GM18858 (cell line): ENCODE results near the gene LONP1.

ENCODE experiments used
- ATAC-seq: cut with Tn5 transposase; IDR thresholded peaks from one replicate; pipeline ENCODE4 v1.9.1; 2021; ENCODE audit not compliant: unreplicated experiment

LONP1 gene

GRCh38 chr19:5655412-5655811, 64.5 kb downstream of the LONP1 start:
- no peak for ATAC-seq

- ATAC-seq = no peak
Measured at GRCh38 chr19:5654931-5655330, 65.0 kb downstream of the LONP1 start.

DNA sequence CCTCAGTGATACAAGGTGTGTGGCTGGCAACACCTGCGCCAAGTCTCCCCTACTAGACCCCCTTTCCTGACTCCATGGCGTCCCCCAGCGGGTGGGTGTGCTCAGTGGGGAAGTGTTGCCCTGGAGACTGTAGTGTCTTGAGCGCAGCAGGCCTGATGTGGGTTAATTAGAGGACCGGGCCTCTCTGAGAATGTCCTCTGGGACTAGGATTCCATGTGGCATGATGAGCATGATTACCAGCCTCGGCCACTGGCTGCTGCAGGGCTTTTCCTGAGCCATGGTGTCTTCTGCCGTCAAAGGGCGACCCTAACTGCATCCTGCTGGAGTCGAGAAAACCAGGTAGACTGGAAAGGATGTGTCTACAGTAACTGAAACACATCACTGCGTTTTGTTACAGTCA, 67.7 kb downstream of the LONP1 start:
- no peak for ATAC-seq

DNA sequence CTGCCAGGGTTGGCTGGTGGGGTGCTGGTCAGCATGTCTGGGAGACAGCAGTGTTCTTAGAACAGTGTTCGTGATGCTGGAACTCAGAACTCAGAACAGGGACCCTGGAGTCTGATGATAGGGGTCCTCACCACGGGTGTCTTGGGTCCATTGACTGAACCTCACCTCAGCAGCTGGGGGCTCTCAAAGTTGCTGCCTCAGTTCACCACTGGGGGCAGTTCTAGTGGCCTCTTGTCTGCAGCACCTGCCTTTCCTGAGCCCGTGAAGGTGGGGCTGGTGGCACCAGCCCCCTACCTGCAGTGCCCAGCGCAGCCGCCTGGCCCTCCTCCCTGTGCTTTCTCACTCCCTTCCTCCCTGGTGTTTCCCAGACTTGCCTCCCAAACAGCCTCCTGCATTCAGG, 68.6 kb downstream of the LONP1 start:
- no peak for ATAC-seq

DNA sequence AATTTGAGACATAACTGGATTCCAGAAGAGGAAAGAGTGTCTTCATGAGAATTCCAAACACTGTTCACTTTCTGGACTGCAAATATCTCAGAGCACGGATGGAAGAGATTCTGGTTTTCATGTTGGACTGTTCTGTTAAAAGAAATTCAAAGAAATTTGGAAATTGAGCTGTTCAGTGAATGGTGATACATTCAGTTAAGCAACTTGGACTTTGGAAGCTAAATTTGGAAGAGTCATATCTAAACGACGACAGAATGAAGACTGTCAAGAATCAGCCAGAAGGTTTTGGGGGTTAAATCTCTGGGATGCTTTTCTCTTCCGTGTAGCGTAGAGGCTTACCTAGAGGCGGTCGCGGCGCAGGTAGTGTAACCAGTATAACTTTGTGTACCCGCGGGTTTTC, 71.5 kb downstream of the LONP1 start:
- ATAC-seq = no peak

DNA sequence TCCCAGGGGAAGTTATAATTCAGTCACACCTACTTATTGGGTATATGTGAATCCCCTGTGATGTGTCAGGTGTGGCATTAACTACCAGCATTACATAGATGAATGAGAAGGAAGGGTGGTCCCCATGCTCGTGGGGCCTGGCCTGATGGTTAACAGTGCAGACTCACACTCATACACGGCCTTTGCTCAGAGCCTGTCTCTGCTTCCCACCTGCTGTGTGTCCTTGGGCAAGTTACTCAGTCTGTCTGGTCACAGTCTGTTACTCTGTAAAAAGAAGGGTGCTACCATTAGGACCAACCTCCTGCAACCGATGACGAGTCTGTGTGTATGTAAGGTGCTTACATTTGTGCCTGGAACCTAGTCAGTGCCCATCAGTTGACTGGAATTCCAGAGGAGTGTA, 73.2 kb downstream of the LONP1 start:
- no peak for ATAC-seq

DNA sequence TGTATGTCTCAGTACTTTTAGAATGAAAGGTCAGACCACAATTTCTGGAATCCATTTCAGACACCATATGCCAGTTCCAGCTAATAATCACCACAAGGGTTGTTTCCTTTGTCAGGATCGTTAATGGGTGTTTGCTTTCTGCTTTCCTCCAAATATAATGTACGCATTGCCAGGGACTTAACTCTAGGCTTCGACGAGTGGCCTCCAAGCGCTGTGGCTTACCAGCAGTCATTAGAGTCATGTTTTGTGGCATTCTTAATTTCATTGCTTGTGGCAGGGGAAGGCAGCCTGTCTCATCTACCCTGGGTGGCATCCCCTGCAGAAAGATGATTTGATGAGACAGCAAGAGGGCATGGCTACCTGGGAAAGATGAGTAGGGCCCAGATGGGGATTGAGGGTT, 74.5 kb downstream of the LONP1 start:
- ATAC-seq = no peak

DNA sequence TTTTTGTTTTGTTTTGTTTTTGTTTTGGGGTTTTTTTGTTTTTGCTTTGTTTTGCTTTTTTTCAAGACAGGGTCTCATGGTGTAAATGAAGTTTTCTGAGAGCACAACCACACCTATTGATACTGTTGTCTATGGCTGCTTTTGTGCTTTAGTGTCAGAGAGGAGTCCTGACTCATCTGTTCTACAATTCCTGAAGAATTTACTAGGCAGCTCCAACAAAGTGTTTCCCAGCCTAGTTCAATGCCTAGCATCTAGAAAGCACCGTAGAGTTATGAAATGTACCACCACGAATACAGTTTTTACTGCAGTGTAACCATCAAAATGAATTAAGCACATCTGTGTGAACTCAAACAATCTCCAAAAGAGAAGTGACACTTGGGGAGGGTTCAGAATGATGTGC, 75.9 kb downstream of the LONP1 start:
- no peak for ATAC-seq

DNA sequence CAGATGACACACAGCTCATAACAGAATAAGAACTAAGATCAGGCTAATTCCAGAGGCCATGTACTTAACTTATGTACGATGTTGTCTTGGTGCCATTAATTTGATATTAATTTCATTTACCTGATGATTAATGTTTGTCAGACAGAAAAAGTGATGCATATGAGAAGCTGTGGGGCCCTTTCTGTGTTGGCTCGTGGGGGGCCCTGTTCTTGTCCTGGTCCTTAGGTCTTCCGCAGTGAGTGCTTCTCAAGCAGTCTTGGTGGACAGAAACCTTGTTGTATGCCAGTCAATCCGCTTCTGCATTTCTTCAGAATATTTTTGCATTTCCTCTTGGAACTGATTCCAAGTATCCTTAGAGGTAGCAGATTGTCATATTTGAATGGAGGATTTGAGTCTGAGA, 76.9 kb downstream of the LONP1 start:
- no peak for ATAC-seq

DNA sequence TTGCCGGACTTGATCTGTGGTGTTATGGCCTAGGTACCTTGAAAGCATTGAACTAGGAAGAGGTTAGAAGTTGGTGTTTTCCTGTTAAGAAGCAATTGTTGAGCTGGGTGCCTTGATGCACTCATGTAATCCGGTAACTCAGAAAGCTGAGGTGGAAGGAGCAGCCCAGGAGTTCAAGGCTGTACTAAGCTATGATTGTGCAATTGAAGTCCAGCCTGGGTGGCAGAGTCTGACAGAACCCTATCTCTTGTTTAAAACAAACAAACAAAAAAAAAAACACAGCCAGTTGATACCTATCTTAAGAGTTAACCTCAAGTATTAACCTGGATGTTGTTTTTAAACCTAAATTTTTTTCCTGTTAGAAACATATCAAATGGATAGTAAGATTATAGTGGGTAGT, 77.7 kb downstream of the LONP1 start:
- no peak for ATAC-seq
